Neural crest cell (in vitro differentiated cells): ENCODE results near the gene CEP57L1. TPM values are rescaled to one million over a fixed set of nuclear protein-coding genes. Genes with fewer than 3 reads are reported as not detected.

Source experiments
- DNase-seq: peaks from one replicate; pipeline ENCODE4 v3.0.0; 2021; ENCODE audit warnings: low read depth, mixed read lengths, low spot score
- H3K27ac Mint-ChIP-seq: one replicate; pipeline ENCODE4 v1.8.0; 2021; ENCODE audit warnings: mild to moderate bottlenecking, mixed read lengths; ENCODE audit not compliant: unreplicated experiment
- H3K27me3 Mint-ChIP-seq: 2 replicates; pipeline ENCODE4 v1.8.0; 2021; ENCODE audit warnings: low read depth, mild to moderate bottlenecking, mixed read lengths
- H3K36me3 Mint-ChIP-seq: 2 replicates; pipeline ENCODE4 v1.8.0; 2021; ENCODE audit warnings: low read depth, mild to moderate bottlenecking, mixed read lengths
- H3K4me1 Mint-ChIP-seq: 2 replicates; pipeline ENCODE4 v1.8.0; 2021; ENCODE audit warnings: mixed read lengths
- H3K4me3 Mint-ChIP-seq: one replicate; pipeline ENCODE4 v1.8.0; 2021; ENCODE audit warnings: mild to moderate bottlenecking, mixed read lengths
- H3K9me3 Mint-ChIP-seq: 2 replicates; pipeline ENCODE4 v1.8.0; 2021; ENCODE audit warnings: mixed read lengths
- total RNA-seq: library from RNA; stranded (reverse); gene quantifications from 2 replicates; pipeline ENCODE4 v1.2.1, GENCODE V29; 2021
- TF ChIP-seq, protein P1 (sequence below): fragments of 200-600 bp; sonication (generic); conservative IDR thresholded peaks from 2 replicates; pipeline ENCODE4 v1.5.0; 2021; ENCODE audit warnings: antibody characterized with exemption, mild to moderate bottlenecking

CEP57L1 gene
- total RNA-seq, 1 donor from 2014 or later: 19.8 TPM

DNA sequence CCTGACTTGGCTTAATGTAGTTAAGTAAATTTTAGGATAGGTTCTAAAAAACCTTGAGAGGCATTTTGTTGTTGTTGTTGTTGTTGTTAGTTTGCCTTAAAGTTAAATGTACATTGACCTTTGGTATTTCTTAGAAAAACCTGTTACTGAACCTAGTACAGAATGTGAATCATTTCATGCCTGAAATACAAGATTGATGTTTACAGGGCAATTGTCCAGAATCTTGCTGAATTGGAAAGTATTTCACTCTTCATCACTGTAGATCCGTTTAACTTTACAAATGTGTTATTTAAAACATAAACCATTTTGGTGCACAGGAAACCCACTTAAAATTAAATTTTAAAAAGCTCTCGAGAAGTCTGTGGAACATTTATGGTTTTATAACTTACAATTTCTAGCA, 75.0 kb downstream of the CEP57L1 start:
- Mint-ChIP-seq H3K9me3 (peaks cover 6% of the 10 kb centered on the region), H3K4me3 (no peak overlapping the region), H3K36me3 (no peaks in the 10 kb centered on the region), H3K27me3 (no peaks in the 10 kb centered on the region), H3K27ac (no peak overlapping the region), H3K4me1 (peaks cover 8% of the 10 kb centered on the region)
- TF ChIP-seq, protein P1, sequence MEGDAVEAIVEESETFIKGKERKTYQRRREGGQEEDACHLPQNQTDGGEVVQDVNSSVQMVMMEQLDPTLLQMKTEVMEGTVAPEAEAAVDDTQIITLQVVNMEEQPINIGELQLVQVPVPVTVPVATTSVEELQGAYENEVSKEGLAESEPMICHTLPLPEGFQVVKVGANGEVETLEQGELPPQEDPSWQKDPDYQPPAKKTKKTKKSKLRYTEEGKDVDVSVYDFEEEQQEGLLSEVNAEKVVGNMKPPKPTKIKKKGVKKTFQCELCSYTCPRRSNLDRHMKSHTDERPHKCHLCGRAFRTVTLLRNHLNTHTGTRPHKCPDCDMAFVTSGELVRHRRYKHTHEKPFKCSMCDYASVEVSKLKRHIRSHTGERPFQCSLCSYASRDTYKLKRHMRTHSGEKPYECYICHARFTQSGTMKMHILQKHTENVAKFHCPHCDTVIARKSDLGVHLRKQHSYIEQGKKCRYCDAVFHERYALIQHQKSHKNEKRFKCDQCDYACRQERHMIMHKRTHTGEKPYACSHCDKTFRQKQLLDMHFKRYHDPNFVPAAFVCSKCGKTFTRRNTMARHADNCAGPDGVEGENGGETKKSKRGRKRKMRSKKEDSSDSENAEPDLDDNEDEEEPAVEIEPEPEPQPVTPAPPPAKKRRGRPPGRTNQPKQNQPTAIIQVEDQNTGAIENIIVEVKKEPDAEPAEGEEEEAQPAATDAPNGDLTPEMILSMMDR: no peak
- DNase-seq: no peak

DNA sequence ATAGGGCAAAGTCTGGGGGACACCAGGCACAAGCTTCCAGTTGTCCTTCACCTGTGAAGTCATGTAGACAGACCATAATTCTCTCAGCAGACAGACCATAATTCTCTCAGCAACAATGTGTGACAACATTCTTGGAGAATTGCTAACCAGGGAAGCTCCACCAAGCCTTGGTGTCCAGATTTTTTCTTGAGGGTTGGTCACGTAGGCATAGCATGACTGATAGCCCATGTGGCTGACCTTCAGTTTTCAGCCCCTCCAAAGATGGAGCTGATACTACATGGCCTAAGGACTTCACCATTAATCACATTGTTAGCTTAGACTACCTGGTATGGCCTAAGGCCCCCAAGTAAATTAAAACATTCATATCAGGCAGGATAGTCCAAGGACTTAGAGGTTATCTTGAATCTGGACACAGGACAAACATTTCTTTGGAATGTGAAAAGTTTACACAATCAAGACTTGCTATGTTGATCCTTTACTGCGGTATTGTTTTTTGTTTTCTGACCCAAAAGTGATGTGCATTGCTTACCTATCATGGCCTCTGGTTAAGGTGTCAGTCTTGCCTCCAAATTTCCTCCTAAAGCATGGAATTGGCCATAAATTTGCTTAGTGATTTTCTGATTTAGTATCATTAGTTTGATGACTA, 76.9 kb downstream of the CEP57L1 start:
- Mint-ChIP-seq H3K27ac (no peak overlapping the region), H3K27me3 (no peaks in the 10 kb centered on the region), H3K9me3 (peaks cover 14% of the 10 kb centered on the region), H3K36me3 (peaks cover 3% of the 10 kb centered on the region), H3K4me3 (no peak overlapping the region), H3K4me1 (no peaks in the 10 kb centered on the region)
- no peak for DNase-seq
- TF ChIP-seq, protein P1: no peak

DNA sequence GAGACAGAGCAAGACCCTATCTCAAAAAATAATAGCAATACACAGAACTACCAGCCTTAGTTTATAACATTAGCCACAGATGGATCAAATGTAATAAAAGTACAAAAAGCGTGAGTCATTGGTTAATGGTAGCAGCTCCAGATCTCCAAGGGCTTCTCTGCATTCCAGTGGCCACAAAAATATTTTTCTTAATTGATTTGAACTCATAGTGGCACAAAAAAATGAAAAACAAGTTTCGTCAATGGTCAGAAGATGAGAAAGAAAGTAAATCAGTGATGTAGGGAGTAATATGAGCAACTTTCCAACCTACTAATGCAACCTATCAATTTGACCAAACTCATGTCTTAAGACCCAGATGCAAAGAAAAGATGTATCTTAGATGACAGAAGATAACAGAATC, 79.6 kb downstream of the CEP57L1 start:
- no peak overlapping the region for H3K4me3 Mint-ChIP-seq
- H3K4me1 Mint-ChIP-seq: no peaks in the 10 kb centered on the region
- H3K36me3 Mint-ChIP-seq: peaks cover 3% of the 10 kb centered on the region
- peaks cover 20% of the 10 kb centered on the region for H3K9me3 Mint-ChIP-seq
- TF ChIP-seq, protein P1: no peak
- H3K27me3 Mint-ChIP-seq: peaks cover 8% of the 10 kb centered on the region
- no peak for DNase-seq
- no peak overlapping the region for H3K27ac Mint-ChIP-seq

DNA sequence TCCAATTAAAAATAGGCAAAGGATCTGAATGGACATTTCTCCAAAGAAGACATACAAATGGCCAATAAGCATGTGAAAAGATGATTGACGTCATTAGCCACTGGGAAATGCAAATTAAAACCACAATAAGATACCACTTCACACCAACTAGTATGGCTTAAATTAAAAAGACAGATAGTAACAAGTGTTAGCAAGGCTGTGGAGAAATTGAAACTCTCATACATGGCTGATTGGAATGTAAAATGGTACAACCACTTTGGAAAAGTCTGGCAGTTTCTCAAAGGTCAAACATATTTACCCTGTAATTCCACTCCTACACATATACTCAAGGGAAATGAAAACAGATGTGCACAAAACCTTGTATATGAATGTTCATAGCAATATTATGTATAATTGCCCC, 83.6 kb downstream of the CEP57L1 start:
- Mint-ChIP-seq H3K27ac (no peak overlapping the region), H3K4me1 (no peaks in the 10 kb centered on the region), H3K36me3 (peaks cover 3% of the 10 kb centered on the region), H3K9me3 (peaks cover 20% of the 10 kb centered on the region), H3K4me3 (no peak overlapping the region), H3K27me3 (peaks cover 38% of the 10 kb centered on the region)
- DNase-seq: no peak
- TF ChIP-seq, protein P1: no peak

DNA sequence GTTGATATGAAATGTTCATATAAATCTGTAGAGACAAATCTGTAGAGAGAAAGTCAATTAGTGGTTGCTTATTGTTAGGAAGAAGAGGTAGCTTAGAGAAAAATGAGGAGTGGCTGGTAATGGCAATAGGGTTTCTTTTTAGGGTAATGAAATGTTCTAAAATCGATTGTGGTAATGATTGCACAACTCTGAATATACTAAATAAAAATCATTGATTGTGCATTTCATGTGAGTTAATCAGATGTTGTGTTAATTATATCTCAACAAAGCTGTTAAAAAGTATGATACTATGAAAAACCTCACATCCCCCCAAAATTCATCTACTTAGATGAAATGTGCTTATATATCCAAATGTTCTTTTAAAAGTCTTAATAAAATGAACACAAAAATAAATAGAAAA, 84.2 kb downstream of the CEP57L1 start:
- TF ChIP-seq, protein P1: no peak
- H3K27ac Mint-ChIP-seq: no peak overlapping the region
- no peak overlapping the region for H3K4me3 Mint-ChIP-seq
- H3K36me3 Mint-ChIP-seq: peaks cover 3% of the 10 kb centered on the region
- DNase-seq: no peak
- H3K9me3 Mint-ChIP-seq: peaks cover 17% of the 10 kb centered on the region
- no peaks in the 10 kb centered on the region for H3K4me1 Mint-ChIP-seq
- H3K27me3 Mint-ChIP-seq: peaks cover 44% of the 10 kb centered on the region
